WI38 (cell line): ENCODE measurements around the gene ANKS1B.
"Not testable (repeated sequence)": the region's sequence is repeated elsewhere in the genome, so short reads cannot be mapped to it uniquely, and the experiment has no call there.

Source experiments
- H3K4me3 ChIP-seq: 2 replicates; pipeline ENCODE4 v1.5.1; 2011; ENCODE audit warnings: low read depth, mild to moderate bottlenecking, control low read depth, low read length
- CTCF ChIP-seq: IDR thresholded peaks from 2 replicates; pipeline ENCODE4 v1.5.1; 2012; ENCODE audit warnings: low read depth, mild to moderate bottlenecking, control low read depth, low read length

Gene ANKS1B

GRCh38 chr12:99732131-99732530, 252.6 kb downstream of the ANKS1B start:
- TF ChIP-seq CTCF = no peak
- H3K4me3 ChIP-seq = no peak overlapping the region

GRCh38 chr12:99722690-99723486, 261.8 kb downstream of the ANKS1B start:
- H3K4me3 ChIP-seq = no peak overlapping the region
- TF ChIP-seq CTCF = no peak

- H3K4me3 ChIP-seq = no peak overlapping the region
Observed at GRCh38 chr12:99721715-99722275, 262.9 kb downstream of the ANKS1B start.

GRCh38 chr12:99720083-99720465, 264.7 kb downstream of the ANKS1B start:
- H3K4me3 ChIP-seq = not testable (repeated sequence)

More at GRCh38 chr12:99721715-99722275, 262.9 kb downstream of the ANKS1B start:
- no peak for TF ChIP-seq CTCF

- H3K4me3 ChIP-seq = not testable (repeated sequence)
Observed at GRCh38 chr12:99719411-99720082, 265.2 kb downstream of the ANKS1B start.

- H3K4me3 ChIP-seq = not testable (repeated sequence)
Observed at GRCh38 chr12:99715841-99716510, 268.8 kb downstream of the ANKS1B start.

GRCh38 chr12:99714921-99715320, 269.8 kb downstream of the ANKS1B start:
- not testable (repeated sequence) for H3K4me3 ChIP-seq

GRCh38 chr12:99713946-99714520, 270.7 kb downstream of the ANKS1B start:
- no peak overlapping the region for H3K4me3 ChIP-seq
- no peak for TF ChIP-seq CTCF

- TF ChIP-seq CTCF = no peak
- no peak overlapping the region for H3K4me3 ChIP-seq
Observed at GRCh38 chr12:99712281-99712680, 272.5 kb downstream of the ANKS1B start.
